ENCODE data around the gene POU3F1.

Gene POU3F1

DNA sequence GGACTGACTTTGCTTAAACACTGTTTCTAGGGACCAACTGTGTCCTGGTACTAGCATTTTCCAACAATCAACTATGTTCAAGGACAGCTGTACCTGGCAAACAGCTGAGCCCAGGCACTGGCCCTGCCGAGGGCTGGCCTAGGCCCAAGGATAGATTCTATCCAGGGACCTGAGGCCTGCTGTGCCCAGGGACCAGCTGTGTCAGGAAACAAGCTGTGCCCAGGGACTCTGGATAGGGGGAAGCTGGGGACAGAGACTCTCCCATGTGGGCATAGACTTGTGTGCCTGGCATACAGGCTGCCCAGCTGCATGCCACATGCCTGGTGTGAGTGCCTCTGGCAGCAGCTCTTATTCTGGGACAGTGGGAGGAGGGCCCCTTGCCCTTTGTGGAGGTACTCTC is 38.1 kb upstream of the POU3F1 start:
- no peak overlapping the region for H2AFZ ChIP-seq (ENCODE audit: low read length)
- no peaks in the 10 kb centered on the region for H3K27me3 ChIP-seq (ENCODE audit: control insufficient read depth in 3 of 3, insufficient read depth in 3 of 3, low read depth in 1 of 3, low read length in 3 of 3)
- H2BK12ac ChIP-seq (ENCODE audit: low read length): no peak overlapping the region
- H3K4me3 ChIP-seq (ENCODE audit: low read length in 2 of 2): no peak overlapping the region
- whole genome bisulfite sequencing, 2 donors (ENCODE audit: extremely low coverage in 2 of 2, insufficient read length in 2 of 2, insufficient replicate concordance in 1 of 2): no CpG with 5 or more reads among the region's 1 CpG
- no peak overlapping the region for H3K14ac ChIP-seq (ENCODE audit: low read length)
- H3K9ac ChIP-seq (ENCODE audit: low read depth, low read length, poor library complexity): no peak overlapping the region
- no peak overlapping the region for H3K18ac ChIP-seq (ENCODE audit: low read length)
- H3K36me3 ChIP-seq (replicated peaks in 1 of 2; ENCODE audit: control insufficient read depth in 2 of 2, insufficient read depth in 2 of 2, low read length in 2 of 2): no peaks in the 10 kb centered on the region
- peaks cover 5% of the 10 kb centered on the region for H3K79me1 ChIP-seq (ENCODE audit: low read depth, low read length)
- peaks cover 24 to 43% of the 10 kb centered on the region in 2 donors for H3K4me1 ChIP-seq (ENCODE audit: control insufficient read depth in 2 of 2, insufficient read depth in 1 of 2, low read depth in 1 of 2, low read length in 2 of 2)
- H3K9me3 ChIP-seq (replicated peaks in 1 of 2; ENCODE audit: control insufficient read depth in 2 of 2, insufficient read depth in 1 of 2, low read depth in 1 of 2, low read length in 2 of 2): no peaks in the 10 kb centered on the region
- H2BK5ac ChIP-seq (ENCODE audit: low read length): peak overlapping the region; percentile 4
- no peak overlapping the region for H2BK120ac ChIP-seq (ENCODE audit: low read depth, low read length)
- no peak for DNase-seq (ENCODE audit: low spot score)
- no peak overlapping the region for H2AK5ac ChIP-seq (ENCODE audit: low read depth, low read length)
- no peak overlapping the region for H3K4me2 ChIP-seq (ENCODE audit: insufficient read depth, low read length, poor library complexity, severe bottlenecking)
- H3K4ac ChIP-seq (ENCODE audit: low read length): no peak overlapping the region
- H3K23ac ChIP-seq (ENCODE audit: low read depth, low read length, poor library complexity): no peak overlapping the region
- H3K27ac ChIP-seq (replicated peaks; ENCODE audit: low read length): no peak overlapping the region
- H4K91ac ChIP-seq (ENCODE audit: low read depth, low read length, poor library complexity): no peak overlapping the region
- H4K8ac ChIP-seq (ENCODE audit: low read depth, low read length): no peak overlapping the region
- no peak overlapping the region for H2BK15ac ChIP-seq (ENCODE audit: low read length)

GRCh38 chr1:38084113-38084512 is 37.5 kb upstream of the POU3F1 start:
- Histone ChIP-seq H3K4me3 (ENCODE audit: low read length in 2 of 2) (no peak overlapping the region), H2BK120ac (ENCODE audit: low read depth, low read length) (no peak overlapping the region), H2BK12ac (ENCODE audit: low read length) (no peak overlapping the region), H3K23ac (ENCODE audit: low read depth, low read length, poor library complexity) (no peak overlapping the region), H2AFZ (ENCODE audit: low read length) (no peak overlapping the region), H2BK15ac (ENCODE audit: low read length) (no peak overlapping the region), H3K27me3 (ENCODE audit: control insufficient read depth in 3 of 3, insufficient read depth in 3 of 3, low read depth in 1 of 3, low read length in 3 of 3) (no peaks in the 10 kb centered on the region), H3K14ac (ENCODE audit: low read length) (no peak overlapping the region), H3K36me3 (replicated peaks in 1 of 2; ENCODE audit: control insufficient read depth in 2 of 2, insufficient read depth in 2 of 2, low read length in 2 of 2) (peaks cover 0 to 1% of the 10 kb centered on the region in 2 donors), H3K4ac (ENCODE audit: low read length) (no peak overlapping the region), H3K18ac (ENCODE audit: low read length) (no peak overlapping the region), H3K4me2 (ENCODE audit: insufficient read depth, low read length, poor library complexity, severe bottlenecking) (no peak overlapping the region), H3K27ac (replicated peaks; ENCODE audit: low read length) (no peak overlapping the region), H4K91ac (ENCODE audit: low read depth, low read length, poor library complexity) (no peak overlapping the region), H2BK5ac (ENCODE audit: low read length) (no peak overlapping the region), H2AK5ac (ENCODE audit: low read depth, low read length) (peak overlapping the region; percentile 30), H4K8ac (ENCODE audit: low read depth, low read length) (no peak overlapping the region), H3K9me3 (replicated peaks in 1 of 2; ENCODE audit: control insufficient read depth in 2 of 2, insufficient read depth in 1 of 2, low read depth in 1 of 2, low read length in 2 of 2) (no peaks in the 10 kb centered on the region), H3K9ac (ENCODE audit: low read depth, low read length, poor library complexity) (no peak overlapping the region), H3K79me1 (ENCODE audit: low read depth, low read length) (peaks cover 5% of the 10 kb centered on the region), H3K4me1 (ENCODE audit: control insufficient read depth in 2 of 2, insufficient read depth in 1 of 2, low read depth in 1 of 2, low read length in 2 of 2) (peaks cover 24 to 43% of the 10 kb centered on the region in 2 donors)
- WGBS, 2 donors (ENCODE audit: extremely low coverage in 2 of 2, insufficient read length in 2 of 2, insufficient replicate concordance in 1 of 2): no CpG with 5 or more reads among the region's 2 CpGs
- no peak for DNase-seq (ENCODE audit: low spot score)

- H3K4me3 ChIP-seq (ENCODE audit: low read length in 2 of 2): no peak overlapping the region
- WGBS, 2 donors (ENCODE audit: extremely low coverage in 2 of 2, insufficient read length in 2 of 2, insufficient replicate concordance in 1 of 2): no CpG with 5 or more reads among the region's 7 CpGs
- no peaks in the 10 kb centered on the region for H3K9me3 ChIP-seq (replicated peaks in 1 of 2; ENCODE audit: control insufficient read depth in 2 of 2, insufficient read depth in 1 of 2, low read depth in 1 of 2, low read length in 2 of 2)
- H2AK5ac ChIP-seq (ENCODE audit: low read depth, low read length): no peak overlapping the region
- H2BK5ac ChIP-seq (ENCODE audit: low read length): no peak overlapping the region
- H2AFZ ChIP-seq (ENCODE audit: low read length): no peak overlapping the region
- H3K79me1 ChIP-seq (ENCODE audit: low read depth, low read length): peaks cover 5% of the 10 kb centered on the region
- peaks cover 24 to 40% of the 10 kb centered on the region in 2 donors for H3K4me1 ChIP-seq (ENCODE audit: control insufficient read depth in 2 of 2, insufficient read depth in 1 of 2, low read depth in 1 of 2, low read length in 2 of 2)
- no peak overlapping the region for H3K14ac ChIP-seq (ENCODE audit: low read length)
- no peak overlapping the region for H3K23ac ChIP-seq (ENCODE audit: low read depth, low read length, poor library complexity)
- no peak overlapping the region for H3K27ac ChIP-seq (replicated peaks; ENCODE audit: low read length)
- no peak overlapping the region for H3K9ac ChIP-seq (ENCODE audit: low read depth, low read length, poor library complexity)
- no peak for DNase-seq (ENCODE audit: low spot score)
- H2BK120ac ChIP-seq (ENCODE audit: low read depth, low read length): no peak overlapping the region
- H3K18ac ChIP-seq (ENCODE audit: low read length): no peak overlapping the region
- H3K4ac ChIP-seq (ENCODE audit: low read length): no peak overlapping the region
- H4K8ac ChIP-seq (ENCODE audit: low read depth, low read length): no peak overlapping the region
- no peak overlapping the region for H4K91ac ChIP-seq (ENCODE audit: low read depth, low read length, poor library complexity)
- no peak overlapping the region for H2BK12ac ChIP-seq (ENCODE audit: low read length)
- no peak overlapping the region for H2BK15ac ChIP-seq (ENCODE audit: low read length)
- H3K27me3 ChIP-seq (ENCODE audit: control insufficient read depth in 3 of 3, insufficient read depth in 3 of 3, low read depth in 1 of 3, low read length in 3 of 3): no peaks in the 10 kb centered on the region
- no peak overlapping the region for H3K4me2 ChIP-seq (ENCODE audit: insufficient read depth, low read length, poor library complexity, severe bottlenecking)
- H3K36me3 ChIP-seq (replicated peaks in 1 of 2; ENCODE audit: control insufficient read depth in 2 of 2, insufficient read depth in 2 of 2, low read length in 2 of 2): peaks cover 0 to 5% of the 10 kb centered on the region in 2 donors
These were observed 36.9 kb upstream of the POU3F1 start for GRCh38 chr1:38083541-38083940.

- Histone ChIP-seq H2AK5ac (ENCODE audit: low read depth, low read length) (no peak overlapping the region), H3K27me3 (ENCODE audit: control insufficient read depth in 3 of 3, insufficient read depth in 3 of 3, low read depth in 1 of 3, low read length in 3 of 3) (no peaks in the 10 kb centered on the region), H3K36me3 (replicated peaks in 1 of 2; ENCODE audit: control insufficient read depth in 2 of 2, insufficient read depth in 2 of 2, low read length in 2 of 2) (peaks cover 0 to 9% of the 10 kb centered on the region in 2 donors), H4K91ac (ENCODE audit: low read depth, low read length, poor library complexity) (no peak overlapping the region), H3K9ac (ENCODE audit: low read depth, low read length, poor library complexity) (no peak overlapping the region), H3K4me1 (ENCODE audit: control insufficient read depth in 2 of 2, insufficient read depth in 1 of 2, low read depth in 1 of 2, low read length in 2 of 2) (peaks cover 18 to 33% of the 10 kb centered on the region in 2 donors), H3K4ac (ENCODE audit: low read length) (no peak overlapping the region), H3K9me3 (replicated peaks in 1 of 2; ENCODE audit: control insufficient read depth in 2 of 2, insufficient read depth in 1 of 2, low read depth in 1 of 2, low read length in 2 of 2) (no peaks in the 10 kb centered on the region), H3K79me1 (ENCODE audit: low read depth, low read length) (peaks cover 5% of the 10 kb centered on the region), H3K27ac (replicated peaks; ENCODE audit: low read length) (no peak overlapping the region), H3K4me3 (ENCODE audit: low read length in 2 of 2) (no peak overlapping the region), H3K23ac (ENCODE audit: low read depth, low read length, poor library complexity) (no peak overlapping the region), H2BK120ac (ENCODE audit: low read depth, low read length) (no peak overlapping the region), H2BK12ac (ENCODE audit: low read length) (no peak overlapping the region), H3K4me2 (ENCODE audit: insufficient read depth, low read length, poor library complexity, severe bottlenecking) (no peak overlapping the region), H4K8ac (ENCODE audit: low read depth, low read length) (no peak overlapping the region), H3K18ac (ENCODE audit: low read length) (no peak overlapping the region), H2BK15ac (ENCODE audit: low read length) (no peak overlapping the region), H3K14ac (ENCODE audit: low read length) (no peak overlapping the region), H2BK5ac (ENCODE audit: low read length) (no peak overlapping the region), H2AFZ (ENCODE audit: low read length) (no peak overlapping the region)
- no peak for DNase-seq (ENCODE audit: low spot score)
- no CpG with 5 or more reads among the region's 3 CpGs for WGBS, 2 donors (ENCODE audit: extremely low coverage in 2 of 2, insufficient read length in 2 of 2, insufficient replicate concordance in 1 of 2)
These were observed 36.2 kb upstream of the POU3F1 start for GRCh38 chr1:38082769-38083263.
